Hepatocyte (in vitro differentiated cells): Measurements from ENCODE around the gene DLGAP3. TPM values are rescaled to one million over a fixed set of nuclear protein-coding genes. Genes with fewer than 3 reads are reported as not detected.

Experiments
- DNase-seq: peaks from one replicate; pipeline ENCODE4 v3.0.0-alpha.2; 2016; ENCODE audit warnings: low spot score
- H2AFZ ChIP-seq: fragments of 200-600 bp; sonication (generic); 2 replicates; pipeline ENCODE4 v1.6.0; 2016; ENCODE audit warnings: antibody characterized with exemption, mild to moderate bottlenecking
- H3K27ac ChIP-seq: fragments of 200-600 bp; sonication (generic); 2 replicates; pipeline ENCODE4 v1.5.1; 2016; ENCODE audit warnings: mild to moderate bottlenecking
- H3K27me3 ChIP-seq: fragments of 200-600 bp; sonication (generic); 2 replicates; pipeline ENCODE4 v1.6.1; 2016
- H3K36me3 ChIP-seq: fragments of 200-600 bp; sonication (generic); replicated peaks from 2 replicates; pipeline ENCODE4 v1.5.1; 2016; ENCODE audit warnings: low read depth; ENCODE audit not compliant: insufficient read depth
- H3K4me1 ChIP-seq: fragments of 200-600 bp; sonication (generic); 2 replicates; pipeline ENCODE4 v1.5.1; 2016; ENCODE audit warnings: mild to moderate bottlenecking, moderate library complexity; ENCODE audit not compliant: insufficient read depth
- H3K4me2 ChIP-seq: fragments of 200-600 bp; sonication (generic); 2 replicates; pipeline ENCODE4 v1.6.0; 2016
- H3K4me3 ChIP-seq: fragments of 200-600 bp; sonication (generic); 2 replicates; pipeline ENCODE4 v1.5.1; 2016; ENCODE audit warnings: mild to moderate bottlenecking
- H3K79me2 ChIP-seq: fragments of 200-600 bp; sonication (generic); 2 replicates; pipeline ENCODE4 v1.6.0; 2017; ENCODE audit warnings: mild to moderate bottlenecking
- H3K9me2 ChIP-seq: fragments of 200-600 bp; sonication (generic); replicated peaks from 2 replicates; pipeline ENCODE4 v1.6.0; 2017; ENCODE audit warnings: mild to moderate bottlenecking; ENCODE audit not compliant: insufficient read depth
- H3K9me3 ChIP-seq: fragments of 200-600 bp; sonication (generic); 2 replicates; pipeline ENCODE4 v1.5.1; 2016; ENCODE audit warnings: low read depth, mild to moderate bottlenecking
- H4K20me1 ChIP-seq: fragments of 200-600 bp; sonication (generic); 2 replicates; pipeline ENCODE4 v1.6.0; 2016; ENCODE audit warnings: mild to moderate bottlenecking; ENCODE audit not compliant: insufficient read depth, poor library complexity, severe bottlenecking
- EZH2 ChIP-seq: fragments of 200-600 bp; sonication (generic); IDR thresholded peaks from 2 replicates; pipeline ENCODE4 v1.6.1; 2016; ENCODE audit warnings: antibody characterized with exemption, mild to moderate bottlenecking, borderline replicate concordance
- EZH2phosphoT487 ChIP-seq: fragments of 200-600 bp; sonication (generic); IDR thresholded peaks from one replicate; pipeline ENCODE4 v1.6.1; 2018; ENCODE audit warnings: antibody characterized with exemption, mild to moderate bottlenecking, low read depth, moderate library complexity; ENCODE audit not compliant: unreplicated experiment, severe bottlenecking
- WGBS: methylation state at CpG from one replicate; pipeline ENCODE4 v1.1.6; 2016; ENCODE audit warnings: low lambda C conversion rate; ENCODE audit errors: missing lambda C conversion rate; 5-methylcytosine and 5-hydroxymethylcytosine counted together
- polyA plus RNA-seq: library from polyadenylated mRNA; unstranded; fragments of >200 nt; fragmentation: Nextera tagmentation; extraction: Ambion mirVana; gene quantifications from 2 replicates; pipeline ENCODE4 v1.2.1, GENCODE V29; 2016
- total RNA-seq: library from RNA; depleted of rRNA; stranded (reverse); fragments of >200 nt; gene quantifications from 2 replicates; pipeline ENCODE4 v1.2.3, GENCODE V29; 2014
- TF ChIP-seq, protein P1 (sequence below): fragments of 200-600 bp; sonication (generic); IDR thresholded peaks from 2 replicates; pipeline ENCODE4 v1.5.1; 2016; ENCODE audit warnings: antibody characterized with exemption, mild to moderate bottlenecking; ENCODE audit not compliant: poor library complexity

DLGAP3 gene
- total and polyA plus RNA-seq, 2 experiments from 2014 or later, result 0.33 to 1.0 TPM

DNA sequence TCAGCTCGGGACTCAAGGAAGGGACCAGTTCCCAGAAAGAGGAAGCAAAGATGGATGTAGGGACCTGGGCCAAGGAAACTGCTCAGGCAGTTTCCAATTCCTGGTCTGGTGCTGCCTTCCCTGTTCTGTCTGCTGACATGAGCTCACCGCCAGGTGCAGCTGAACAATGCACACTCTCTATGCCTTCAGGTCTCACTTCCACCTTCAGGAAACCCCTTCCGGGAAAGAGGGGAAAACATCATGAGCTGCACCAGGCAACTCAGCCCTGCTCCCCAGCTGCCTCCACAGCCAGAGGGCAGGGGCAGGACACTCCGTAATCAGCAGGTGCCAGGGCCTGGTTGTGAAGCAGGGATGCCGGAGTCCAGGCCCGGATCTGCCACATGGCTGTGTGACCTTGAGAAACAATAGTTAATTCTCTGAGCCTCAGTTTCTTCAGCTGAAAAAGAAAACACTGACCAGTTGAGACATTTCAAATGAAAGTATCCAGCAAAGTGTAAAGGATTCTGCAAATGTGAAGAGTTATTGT is 97.7 kb downstream of the DLGAP3 start:
- no peak for DNase-seq
- Histone ChIP-seq H3K4me2 (no peak overlapping the region), H3K4me1 (no peaks in the 10 kb centered on the region), H3K79me2 (no peaks in the 10 kb centered on the region), H3K4me3 (no peak overlapping the region), H3K9me3 (no peaks in the 10 kb centered on the region), H3K9me2 (no peaks in the 10 kb centered on the region), H4K20me1 (no peaks in the 10 kb centered on the region), H2AFZ (no peak overlapping the region), H3K36me3 (no peaks in the 10 kb centered on the region), H3K27me3 (no peaks in the 10 kb centered on the region), H3K27ac (no peak overlapping the region)
- WGBS, result 91% methylated on average over 6 of the region's 6 CpGs
- TF ChIP-seq, protein P1, sequence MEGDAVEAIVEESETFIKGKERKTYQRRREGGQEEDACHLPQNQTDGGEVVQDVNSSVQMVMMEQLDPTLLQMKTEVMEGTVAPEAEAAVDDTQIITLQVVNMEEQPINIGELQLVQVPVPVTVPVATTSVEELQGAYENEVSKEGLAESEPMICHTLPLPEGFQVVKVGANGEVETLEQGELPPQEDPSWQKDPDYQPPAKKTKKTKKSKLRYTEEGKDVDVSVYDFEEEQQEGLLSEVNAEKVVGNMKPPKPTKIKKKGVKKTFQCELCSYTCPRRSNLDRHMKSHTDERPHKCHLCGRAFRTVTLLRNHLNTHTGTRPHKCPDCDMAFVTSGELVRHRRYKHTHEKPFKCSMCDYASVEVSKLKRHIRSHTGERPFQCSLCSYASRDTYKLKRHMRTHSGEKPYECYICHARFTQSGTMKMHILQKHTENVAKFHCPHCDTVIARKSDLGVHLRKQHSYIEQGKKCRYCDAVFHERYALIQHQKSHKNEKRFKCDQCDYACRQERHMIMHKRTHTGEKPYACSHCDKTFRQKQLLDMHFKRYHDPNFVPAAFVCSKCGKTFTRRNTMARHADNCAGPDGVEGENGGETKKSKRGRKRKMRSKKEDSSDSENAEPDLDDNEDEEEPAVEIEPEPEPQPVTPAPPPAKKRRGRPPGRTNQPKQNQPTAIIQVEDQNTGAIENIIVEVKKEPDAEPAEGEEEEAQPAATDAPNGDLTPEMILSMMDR, result no peak

DNA sequence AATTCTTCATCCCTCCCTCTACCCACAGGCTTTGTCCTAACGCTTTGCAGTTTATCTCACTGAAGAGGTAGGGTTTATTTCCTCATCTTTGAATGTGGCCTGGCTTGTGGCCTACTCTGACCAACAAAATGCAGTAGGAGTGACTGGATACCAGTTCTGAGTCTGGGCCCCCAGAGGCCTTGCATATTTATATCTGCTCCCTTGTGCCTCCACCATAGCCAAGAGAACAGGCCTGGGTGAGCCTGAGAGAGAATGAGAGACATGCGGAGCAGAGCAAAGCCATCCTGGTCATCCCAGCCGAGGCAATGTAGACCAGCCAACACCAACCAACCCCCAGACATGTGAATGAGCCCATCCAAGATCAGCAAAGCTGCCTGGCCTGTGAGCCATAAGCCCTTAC is 100.2 kb downstream of the DLGAP3 start:
- Histone ChIP-seq H3K4me3 (no peak overlapping the region), H3K9me3 (no peaks in the 10 kb centered on the region), H3K4me1 (peaks cover 15% of the 10 kb centered on the region), H3K4me2 (no peak overlapping the region), H2AFZ (no peak overlapping the region), H3K27me3 (no peaks in the 10 kb centered on the region), H3K79me2 (no peaks in the 10 kb centered on the region), H3K9me2 (no peaks in the 10 kb centered on the region), H3K36me3 (no peaks in the 10 kb centered on the region), H4K20me1 (no peaks in the 10 kb centered on the region), H3K27ac (no peak overlapping the region)
- TF ChIP-seq, protein P1, result no peak
- TF ChIP-seq EZH2, result no peak
- 91% methylated on average over 3 of the region's 3 CpGs for WGBS
- no peak for DNase-seq

DNA sequence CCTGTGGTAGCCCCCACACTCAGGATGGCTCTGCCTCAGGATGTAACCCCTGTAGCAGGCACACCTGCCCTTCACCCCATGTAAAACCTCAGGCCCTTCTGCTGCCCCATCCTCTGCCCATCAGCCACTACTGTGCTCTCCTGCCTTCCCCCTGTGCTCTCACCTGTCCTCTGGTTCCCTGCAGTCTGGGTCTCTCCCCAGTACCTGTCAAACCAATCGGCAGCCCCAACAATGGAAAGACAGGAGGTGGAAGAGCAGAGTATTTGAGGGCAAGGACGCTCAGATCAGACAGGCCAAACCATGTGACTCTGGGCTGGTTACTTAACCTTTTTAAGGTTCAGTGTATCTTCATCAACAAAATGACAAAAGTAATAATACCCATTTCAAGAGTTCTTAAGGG is 100.8 kb downstream of the DLGAP3 start:
- Histone ChIP-seq H4K20me1 (no peaks in the 10 kb centered on the region), H3K27me3 (no peaks in the 10 kb centered on the region), H2AFZ (no peak overlapping the region), H3K4me2 (no peak overlapping the region), H3K9me3 (no peaks in the 10 kb centered on the region), H3K36me3 (no peaks in the 10 kb centered on the region), H3K79me2 (no peaks in the 10 kb centered on the region), H3K4me3 (no peak overlapping the region), H3K27ac (no peak overlapping the region), H3K4me1 (peaks cover 15% of the 10 kb centered on the region), H3K9me2 (no peaks in the 10 kb centered on the region)
- no peak for DNase-seq
- WGBS, result 81% methylated on average over 2 of the region's 2 CpGs
- TF ChIP-seq, protein P1, result no peak
- no peak for TF ChIP-seq EZH2
- TF ChIP-seq EZH2phosphoT487, result no peak
